Esophagus squamous epithelium (tissue), 4 donors: ENCODE results near the gene PLOD1.

Experiments
- CTCF ChIP-seq, 6 experiments: fragments of 450-650 bp in 4 of 6; fragments of 200-600 bp in 2 of 6; sonication (generic) in 2 of 6; IDR thresholded peaks; one replicate each; pipeline ENCODE4 v1.5.1; 2016 to 2019; ENCODE audit warnings: antibody characterized with exemption in 6 of 6, mild to moderate bottlenecking in 4 of 6, moderate library complexity in 4 of 6
- POLR2A ChIP-seq, 4 donors: fragments of 450-650 bp; IDR thresholded peaks; one replicate each; pipeline ENCODE4 v1.6.1; 2017; ENCODE audit warnings: antibody characterized with exemption in 4 of 4, mild to moderate bottlenecking in 4 of 4, moderate library complexity in 3 of 4

GRCh38 chr1:11887666-11888007 lies 46.9 kb upstream of the PLOD1 start:
- no peak for TF ChIP-seq CTCF (IDR thresholded peaks at IDR 0.05)
- TF ChIP-seq POLR2A (IDR thresholded peaks at IDR 0.05): no peak
